ENCODE results near the gene CRTC3.
"Not testable (repeated sequence)": the region's sequence is repeated elsewhere in the genome, so short reads cannot be mapped to it uniquely, and the experiment has no call there.

CRTC3 gene

GRCh38 chr15:90659481-90659880 lies 129.8 kb downstream of the CRTC3 start:
- no peaks in the 10 kb centered on the region for H3K9me3 ChIP-seq (ENCODE audit: insufficient read depth, low read length)
- no peaks in the 10 kb centered on the region for H3K27me3 ChIP-seq (ENCODE audit: insufficient read depth, insufficient read length)
- H3K4me3 ChIP-seq (ENCODE audit: insufficient read length, low read depth) = no peak overlapping the region
- no peak overlapping the region for H3K9ac ChIP-seq (ENCODE audit: insufficient read length, low read depth)
- peaks cover 13% of the 10 kb centered on the region for H3K4me1 ChIP-seq (ENCODE audit: insufficient read depth, insufficient read length)
- DNase-seq (ENCODE audit: low read depth, low spot score) = no peak
- no peak for TF ChIP-seq SUZ12 (IDR thresholded peaks at IDR 0.05; ENCODE audit: extremely low read depth, insufficient read depth, insufficient read length)
- no peak for TF ChIP-seq ZNF274 (IDR thresholded peaks at IDR 0.05; ENCODE audit: low read depth, low read length)
- TF ChIP-seq YY1 (IDR thresholded peaks at IDR 0.05; ENCODE audit: insufficient read depth, insufficient read length) = no peak
- no peaks in the 10 kb centered on the region for H3K36me3 ChIP-seq (ENCODE audit: insufficient read depth, insufficient read length, low read length)

GRCh38 chr15:90660195-90660998 lies 130.7 kb downstream of the CRTC3 start:
- H3K27me3 ChIP-seq (ENCODE audit: insufficient read depth, insufficient read length) = no peaks in the 10 kb centered on the region
- DNase-seq (ENCODE audit: low read depth, low spot score) = no peak
- no peaks in the 10 kb centered on the region for H3K9me3 ChIP-seq (ENCODE audit: insufficient read depth, low read length)
- TF ChIP-seq ZNF274 (IDR thresholded peaks at IDR 0.05; ENCODE audit: low read depth, low read length) (no peak), SUZ12 (IDR thresholded peaks at IDR 0.05; ENCODE audit: extremely low read depth, insufficient read depth, insufficient read length) (no peak), YY1 (IDR thresholded peaks at IDR 0.05; ENCODE audit: insufficient read depth, insufficient read length) (no peak)
- no peak overlapping the region for H3K4me3 ChIP-seq (ENCODE audit: insufficient read length, low read depth)
- no peak overlapping the region for H3K9ac ChIP-seq (ENCODE audit: insufficient read length, low read depth)
- H3K4me1 ChIP-seq (ENCODE audit: insufficient read depth, insufficient read length) = peaks cover 9% of the 10 kb centered on the region
- H3K36me3 ChIP-seq (ENCODE audit: insufficient read depth, insufficient read length, low read length) = no peaks in the 10 kb centered on the region

GRCh38 chr15:90660999-90661330 lies 131.2 kb downstream of the CRTC3 start:
- H3K4me3 ChIP-seq (ENCODE audit: insufficient read length, low read depth); H3K9me3 ChIP-seq (ENCODE audit: insufficient read depth, low read length); H3K9ac ChIP-seq (ENCODE audit: insufficient read length, low read depth); DNase-seq (ENCODE audit: low read depth, low spot score); H3K27me3 ChIP-seq (ENCODE audit: insufficient read depth, insufficient read length); H3K4me1 ChIP-seq (ENCODE audit: insufficient read depth, insufficient read length); H3K36me3 ChIP-seq (ENCODE audit: insufficient read depth, insufficient read length, low read length): not testable (repeated sequence)

DNA sequence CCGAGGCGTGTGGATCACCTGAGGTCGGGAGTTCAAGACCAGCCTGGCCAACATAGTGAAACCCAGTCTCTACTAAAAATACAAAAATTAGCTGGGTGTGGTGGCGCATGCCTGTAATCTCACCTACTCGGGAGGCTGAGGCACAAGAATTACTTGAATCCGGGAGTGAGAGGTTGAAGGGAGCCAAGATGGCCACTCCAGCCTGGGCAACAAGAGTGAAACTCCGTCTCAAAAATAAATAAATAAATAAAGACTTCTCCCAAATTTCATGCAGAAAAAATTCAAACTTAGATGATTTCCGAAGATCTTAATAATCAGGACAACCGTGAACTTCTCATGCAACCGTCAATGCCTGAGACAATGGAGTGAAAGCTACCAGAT lies 134.3 kb downstream of the CRTC3 start:
- not testable (repeated sequence) for H3K36me3 ChIP-seq (ENCODE audit: insufficient read depth, insufficient read length, low read length); H3K27me3 ChIP-seq (ENCODE audit: insufficient read depth, insufficient read length); H3K4me3 ChIP-seq (ENCODE audit: insufficient read length, low read depth); H3K9me3 ChIP-seq (ENCODE audit: insufficient read depth, low read length); DNase-seq (ENCODE audit: low read depth, low spot score); H3K9ac ChIP-seq (ENCODE audit: insufficient read length, low read depth)
- H3K4me1 ChIP-seq (ENCODE audit: insufficient read depth, insufficient read length) = peaks cover 12% of the 10 kb centered on the region

GRCh38 chr15:90664650-90665287 lies 135.0 kb downstream of the CRTC3 start:
- Histone ChIP-seq H3K4me1 (ENCODE audit: insufficient read depth, insufficient read length) (peaks cover 12% of the 10 kb centered on the region), H3K27me3 (ENCODE audit: insufficient read depth, insufficient read length) (no peaks in the 10 kb centered on the region), H3K9ac (ENCODE audit: insufficient read length, low read depth) (peak overlapping the region; percentile 84), H3K4me3 (ENCODE audit: insufficient read length, low read depth) (peak overlapping the region; percentile 63), H3K36me3 (ENCODE audit: insufficient read depth, insufficient read length, low read length) (no peaks in the 10 kb centered on the region), H3K9me3 (ENCODE audit: insufficient read depth, low read length) (no peaks in the 10 kb centered on the region)
- TF ChIP-seq YY1 (IDR thresholded peaks at IDR 0.05; ENCODE audit: insufficient read depth, insufficient read length) = no peak
- no peak for TF ChIP-seq SUZ12 (IDR thresholded peaks at IDR 0.05; ENCODE audit: extremely low read depth, insufficient read depth, insufficient read length)
- TF ChIP-seq ZNF274 (IDR thresholded peaks at IDR 0.05; ENCODE audit: low read depth, low read length) = no peak
- no peak for DNase-seq (ENCODE audit: low read depth, low spot score)

DNA sequence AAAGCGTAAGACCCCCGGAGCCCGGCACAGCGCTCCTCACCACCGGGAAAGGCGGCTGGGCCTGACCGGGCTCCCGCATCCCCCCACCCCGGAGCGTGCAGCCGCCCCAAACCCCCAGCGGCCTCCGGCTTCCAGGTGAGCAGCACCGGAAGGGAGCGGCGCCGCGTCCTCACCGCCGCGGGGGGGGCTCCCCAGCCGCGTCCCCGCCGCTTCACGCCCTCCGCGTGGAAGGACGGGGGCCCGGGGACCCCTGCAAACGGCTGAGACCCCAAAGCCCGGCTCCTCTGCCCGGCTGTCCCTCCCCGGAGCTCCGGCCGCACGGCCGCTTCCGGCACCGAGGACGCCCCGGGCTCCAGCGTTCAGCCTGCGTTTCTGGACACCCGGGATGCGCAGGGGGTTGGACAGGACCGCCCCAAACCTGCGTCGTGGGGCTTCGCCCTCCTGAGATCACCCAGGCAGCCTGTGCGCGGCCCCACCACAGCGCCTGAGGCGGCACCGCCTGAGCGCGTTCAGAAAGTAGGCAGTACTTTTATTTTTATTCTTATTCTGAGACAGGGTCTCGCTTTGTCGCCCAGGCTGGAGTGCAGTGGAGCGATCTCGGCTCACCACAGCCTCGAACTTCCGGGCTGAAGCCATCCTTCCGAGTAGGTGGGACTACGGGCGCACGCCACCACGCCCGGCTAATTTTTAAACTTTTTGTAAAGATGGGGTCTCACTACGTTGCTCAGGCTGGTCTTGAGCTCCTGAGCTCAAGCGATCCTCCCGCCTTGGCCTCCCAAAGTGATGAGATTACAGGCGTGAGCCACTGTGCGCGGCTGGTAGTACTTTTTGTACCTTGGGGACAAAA lies 135.8 kb downstream of the CRTC3 start:
- no peak for DNase-seq (ENCODE audit: low read depth, low spot score)
- Histone ChIP-seq H3K4me1 (ENCODE audit: insufficient read depth, insufficient read length) (peaks cover 7% of the 10 kb centered on the region), H3K9me3 (ENCODE audit: insufficient read depth, low read length) (no peaks in the 10 kb centered on the region), H3K9ac (ENCODE audit: insufficient read length, low read depth) (peak overlapping the region; percentile 84), H3K4me3 (ENCODE audit: insufficient read length, low read depth) (peak overlapping the region; percentile 63), H3K36me3 (ENCODE audit: insufficient read depth, insufficient read length, low read length) (no peaks in the 10 kb centered on the region), H3K27me3 (ENCODE audit: insufficient read depth, insufficient read length) (no peaks in the 10 kb centered on the region)
- TF ChIP-seq ZNF274 (IDR thresholded peaks at IDR 0.05; ENCODE audit: low read depth, low read length) (no peak), SUZ12 (IDR thresholded peaks at IDR 0.05; ENCODE audit: extremely low read depth, insufficient read depth, insufficient read length) (no peak), YY1 (IDR thresholded peaks at IDR 0.05; ENCODE audit: insufficient read depth, insufficient read length) (no peak)

DNA sequence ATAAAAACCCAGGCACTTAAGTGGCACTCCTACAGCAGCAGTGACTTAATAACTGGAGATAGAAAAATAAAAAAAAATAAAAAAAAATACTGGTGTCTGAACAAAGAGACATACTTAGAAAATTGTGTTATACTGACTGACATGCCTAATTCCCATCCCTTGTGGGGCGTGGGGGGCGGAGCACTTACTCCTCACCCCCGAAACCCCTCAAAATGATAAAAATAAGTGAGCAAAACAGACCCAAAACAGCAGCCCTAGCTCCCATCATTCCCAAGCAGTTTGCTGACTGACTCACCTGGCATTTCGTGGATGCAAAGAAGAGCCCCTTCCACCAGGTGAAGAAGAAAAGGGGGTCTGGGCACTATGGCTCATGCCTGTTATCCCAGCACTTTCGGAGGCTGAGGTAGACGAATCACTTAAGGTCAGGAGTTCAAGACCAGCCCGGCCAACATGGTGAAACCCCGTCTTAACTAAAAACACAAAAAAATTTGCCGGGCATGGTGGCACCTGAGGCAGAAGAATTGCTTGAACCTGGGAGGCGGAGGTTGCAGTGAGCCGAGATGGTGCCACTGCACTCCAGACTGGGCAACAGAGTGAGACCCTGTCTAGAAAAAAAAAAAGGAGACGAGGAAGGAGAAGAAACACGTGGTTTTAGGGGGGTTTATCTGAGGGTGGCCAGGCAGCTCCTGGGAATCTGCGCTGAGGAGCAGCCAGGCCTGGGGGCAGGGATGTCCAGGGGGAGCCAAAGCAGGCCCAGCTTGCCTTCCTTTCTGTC lies 136.6 kb downstream of the CRTC3 start:
- Histone ChIP-seq H3K9me3 (ENCODE audit: insufficient read depth, low read length) (no peaks in the 10 kb centered on the region), H3K36me3 (ENCODE audit: insufficient read depth, insufficient read length, low read length) (no peaks in the 10 kb centered on the region), H3K27me3 (ENCODE audit: insufficient read depth, insufficient read length) (no peaks in the 10 kb centered on the region), H3K9ac (ENCODE audit: insufficient read length, low read depth) (no peak overlapping the region), H3K4me3 (ENCODE audit: insufficient read length, low read depth) (no peak overlapping the region), H3K4me1 (ENCODE audit: insufficient read depth, insufficient read length) (peaks cover 4% of the 10 kb centered on the region)
- no peak for DNase-seq (ENCODE audit: low read depth, low spot score)
- TF ChIP-seq YY1 (IDR thresholded peaks at IDR 0.05; ENCODE audit: insufficient read depth, insufficient read length) (no peak), ZNF274 (IDR thresholded peaks at IDR 0.05; ENCODE audit: low read depth, low read length) (no peak), SUZ12 (IDR thresholded peaks at IDR 0.05; ENCODE audit: extremely low read depth, insufficient read depth, insufficient read length) (no peak)

All from NT2/D1 (cell line).